ENCODE data around the gene CACNA1H.
"Not testable (repeated sequence)": the region's sequence is repeated elsewhere in the genome, so short reads cannot be mapped to it uniquely, and the experiment has no call there.

Gene CACNA1H

GRCh38 chr16:1256874-1257322, 104.0 kb downstream of the CACNA1H start:
- no peak for DNase-seq

GRCh38 chr16:1257561-1258224, 104.8 kb downstream of the CACNA1H start:
- DNase-seq: no peak

- no peak for DNase-seq
Measured at GRCh38 chr16:1258225-1258600, 105.3 kb downstream of the CACNA1H start.

- no peak for DNase-seq
Measured at GRCh38 chr16:1258906-1259759, 106.2 kb downstream of the CACNA1H start.

GRCh38 chr16:1259760-1260068, 106.8 kb downstream of the CACNA1H start:
- DNase-seq: no peak

GRCh38 chr16:1260101-1260680, 107.3 kb downstream of the CACNA1H start:
- DNase-seq: no peak

- DNase-seq: no peak
Measured at GRCh38 chr16:1261131-1261892, 108.4 kb downstream of the CACNA1H start.

- DNase-seq: no peak
Measured at GRCh38 chr16:1262210-1262845, 109.4 kb downstream of the CACNA1H start.

GRCh38 chr16:1262846-1263221, 109.9 kb downstream of the CACNA1H start:
- DNase-seq: no peak

- no peak for DNase-seq
Measured at GRCh38 chr16:1263591-1264344, 110.9 kb downstream of the CACNA1H start.

- DNase-seq: no peak
Measured at GRCh38 chr16:1264345-1265089, 111.6 kb downstream of the CACNA1H start.

- no peak for DNase-seq
Measured at GRCh38 chr16:1265090-1265630, 112.3 kb downstream of the CACNA1H start.

- no peak for DNase-seq
Measured at GRCh38 chr16:1265826-1266225, 112.9 kb downstream of the CACNA1H start.

GRCh38 chr16:1269418-1269817, 116.5 kb downstream of the CACNA1H start:
- not testable (repeated sequence) for DNase-seq

GRCh38 chr16:1271380-1271723, 118.4 kb downstream of the CACNA1H start:
- DNase-seq: no peak
